HG02610 (cell line): ENCODE results near the gene TMEM52B.
"Not testable (repeated sequence)": the region's sequence is repeated elsewhere in the genome, so short reads cannot be mapped to it uniquely, and the experiment has no call there.

Experiments used
- ATAC-seq: cut with Tn5 transposase; IDR thresholded peaks from one replicate; pipeline ENCODE4 v1.9.1; 2021; ENCODE audit warnings: mild to moderate bottlenecking, moderate library complexity; ENCODE audit not compliant: unreplicated experiment

Gene TMEM52B

DNA sequence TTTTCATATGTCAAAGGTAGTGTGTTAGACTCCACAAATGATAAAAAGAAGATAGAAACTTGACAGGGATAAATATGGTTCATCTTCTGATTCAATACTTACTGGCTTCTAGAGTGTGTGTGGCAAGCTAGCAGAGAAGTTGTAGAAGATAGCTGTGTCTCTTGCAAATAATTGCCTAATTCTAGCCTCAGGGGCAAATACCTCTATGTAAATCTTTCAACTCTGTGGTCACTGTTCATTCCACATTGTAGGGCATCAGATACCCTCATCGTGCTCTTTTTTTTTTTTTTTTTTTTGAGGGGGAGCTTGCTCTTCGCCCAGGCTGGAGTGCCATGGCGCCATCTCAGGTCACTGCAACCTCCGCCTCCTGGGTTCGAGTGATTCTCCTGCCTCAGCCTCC lies 8.6 kb upstream of the TMEM52B start:
- ATAC-seq: no peak

DNA sequence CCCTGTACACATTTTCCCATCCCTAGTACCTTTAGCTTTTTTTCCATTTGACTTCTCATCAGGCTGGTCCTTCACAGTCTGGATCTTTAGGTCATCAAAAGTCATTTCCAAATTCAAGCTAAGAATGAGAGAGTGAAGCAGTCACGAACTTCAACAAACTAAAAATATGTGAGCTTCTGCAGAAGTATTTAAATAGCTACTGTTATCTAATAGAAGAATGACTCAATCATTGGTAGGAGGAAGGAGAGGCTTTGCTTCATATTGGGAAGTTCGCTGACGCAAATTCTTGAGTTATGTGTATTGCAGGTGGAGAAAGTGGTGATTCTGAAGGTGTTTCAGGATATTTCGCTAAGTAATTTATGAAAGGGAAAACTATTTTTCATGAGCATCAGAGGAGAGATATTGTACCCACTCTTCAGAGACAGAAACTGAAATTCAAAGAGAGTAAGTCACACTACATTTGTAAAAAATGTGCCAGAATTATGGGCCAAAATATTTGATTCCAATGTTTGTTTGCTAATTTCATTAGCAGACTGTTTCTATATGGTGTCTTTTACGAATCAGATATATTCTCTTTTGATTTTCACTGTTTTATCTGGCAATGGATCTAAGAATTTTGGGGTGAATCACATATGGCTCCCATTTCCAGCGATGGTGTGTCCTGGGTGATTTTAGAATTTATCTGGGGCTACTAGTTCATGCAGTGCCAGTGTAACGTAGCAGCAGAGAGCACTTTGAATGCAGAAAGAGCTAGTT lies 6.7 kb upstream of the TMEM52B start, which contains the start of gene OLR1:
Gene OLR1, minus strand, starts transcription at position 160 of the 756 bp plus-strand sequence. Its CDS starts 55 bp downstream, at position 105.
- no peak for ATAC-seq

DNA sequence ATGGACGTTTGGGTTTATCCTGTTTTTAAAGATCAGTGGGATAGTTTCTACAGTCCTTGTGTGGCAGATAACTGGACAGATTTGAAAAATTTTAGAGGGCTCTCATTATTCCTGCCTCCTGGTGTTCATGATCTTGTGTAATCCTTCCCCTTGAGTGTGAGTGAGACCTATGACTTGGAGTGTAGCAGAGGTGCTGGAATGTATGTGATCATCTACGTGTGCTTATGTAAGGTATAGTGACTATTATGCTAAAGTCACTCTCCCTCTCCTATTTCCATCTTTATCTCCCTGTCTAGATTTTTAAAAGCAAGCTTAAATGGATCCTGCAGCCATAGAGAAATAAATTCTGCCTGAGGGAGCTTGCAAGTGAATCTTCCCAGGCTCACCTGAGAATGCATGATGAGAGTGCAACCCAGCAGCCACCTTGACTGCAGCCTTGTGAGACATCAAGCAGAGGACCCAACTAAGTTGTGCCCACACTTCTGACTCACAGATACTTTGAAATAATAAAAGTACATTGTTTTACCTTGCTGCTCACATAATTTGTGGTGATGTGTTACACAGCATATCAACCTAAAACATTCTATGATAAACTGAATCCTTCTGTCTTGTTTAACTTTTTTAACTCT lies 3.7 kb upstream of the TMEM52B start:
- ATAC-seq: no peak

GRCh38 chr12:10175846-10176636 lies 2.8 kb upstream of the TMEM52B start:
- ATAC-seq: no peak

- ATAC-seq: no peak
These were observed 947 bp downstream of the TMEM52B start for GRCh38 chr12:10179776-10180181.

- ATAC-seq: no peak
These were observed 3.7 kb downstream of the TMEM52B start for GRCh38 chr12:10182354-10183049.

DNA sequence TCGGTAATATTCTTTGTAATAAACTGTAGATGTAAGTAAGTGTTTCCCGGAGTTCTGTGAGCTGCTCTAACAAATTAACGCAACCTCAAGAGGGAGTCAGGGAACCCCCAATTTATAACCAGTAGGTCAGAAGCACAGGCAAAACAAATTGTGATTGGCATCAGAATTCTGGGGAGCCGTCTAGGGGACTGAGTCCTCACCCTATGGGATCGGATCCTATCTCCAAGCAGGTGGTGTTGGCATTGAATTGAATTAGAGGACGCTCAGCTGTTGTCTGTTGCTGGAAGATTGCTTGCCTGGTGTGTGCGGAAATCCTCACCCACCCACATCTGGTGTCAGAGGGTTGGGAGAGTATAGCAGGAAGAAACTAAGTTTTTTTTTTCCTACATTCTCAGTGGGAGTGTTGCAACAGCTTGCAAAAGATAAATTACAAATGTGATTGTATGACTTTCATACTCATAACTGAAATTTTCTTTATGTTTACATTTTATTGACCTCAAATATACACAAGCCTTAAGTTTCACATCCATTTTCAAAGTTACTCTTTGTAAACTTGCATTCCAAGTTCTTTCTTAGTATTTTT lies 5.5 kb downstream of the TMEM52B start:
- no peak for ATAC-seq

GRCh38 chr12:10186299-10186698 lies 7.5 kb downstream of the TMEM52B start:
- no peak for ATAC-seq

GRCh38 chr12:10186958-10187357 lies 8.1 kb downstream of the TMEM52B start:
- not testable (repeated sequence) for ATAC-seq

GRCh38 chr12:10189653-10190052 lies 10.8 kb downstream of the TMEM52B start:
- no peak for ATAC-seq

- peak; percentile 97 for ATAC-seq
These were observed 11.9 kb downstream of the TMEM52B start for GRCh38 chr12:10190558-10191388.

DNA sequence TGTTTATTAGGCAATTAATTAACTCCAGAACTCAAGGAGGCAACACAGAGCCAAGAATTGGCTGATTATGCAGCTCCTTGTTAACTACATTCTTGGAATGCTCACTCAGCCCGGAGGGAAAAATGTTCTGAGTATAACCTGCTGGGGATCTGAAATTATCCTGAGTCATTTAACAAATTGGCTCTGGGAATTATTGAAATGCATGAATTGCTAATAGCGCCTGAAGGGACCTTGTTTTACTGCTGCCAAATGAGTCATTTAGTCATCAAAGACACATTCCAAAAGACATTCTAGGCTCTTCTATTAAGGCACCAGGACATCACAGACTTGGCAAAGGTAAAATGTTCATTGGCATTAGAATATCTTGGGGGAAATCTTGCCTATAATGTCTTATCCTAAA lies 13.0 kb downstream of the TMEM52B start:
- ATAC-seq: no peak

DNA sequence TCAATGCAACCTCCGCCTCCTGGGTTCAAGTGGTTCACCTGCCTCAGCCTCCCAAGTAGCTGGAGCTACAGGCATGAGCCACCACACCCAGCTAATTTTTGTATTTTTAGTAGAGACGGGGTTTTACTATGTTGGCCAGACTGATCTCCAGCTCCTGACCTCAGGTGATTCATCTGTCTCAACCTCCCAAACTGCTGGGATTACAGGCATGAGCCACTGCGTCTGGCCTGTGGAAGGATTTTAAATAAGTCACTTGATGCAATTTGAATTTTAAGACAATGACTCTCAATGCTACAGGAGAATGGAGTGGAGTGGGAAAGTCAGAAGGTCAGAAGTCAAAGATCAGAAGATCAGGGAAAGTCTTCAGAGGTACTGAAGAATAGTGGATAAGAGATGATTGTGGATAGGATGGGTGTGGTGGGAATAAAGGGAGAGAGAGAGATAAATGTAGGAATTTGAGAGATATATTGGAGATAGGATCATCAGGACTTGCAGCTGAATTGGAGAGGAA lies 15.4 kb downstream of the TMEM52B start:
- ATAC-seq: no peak

DNA sequence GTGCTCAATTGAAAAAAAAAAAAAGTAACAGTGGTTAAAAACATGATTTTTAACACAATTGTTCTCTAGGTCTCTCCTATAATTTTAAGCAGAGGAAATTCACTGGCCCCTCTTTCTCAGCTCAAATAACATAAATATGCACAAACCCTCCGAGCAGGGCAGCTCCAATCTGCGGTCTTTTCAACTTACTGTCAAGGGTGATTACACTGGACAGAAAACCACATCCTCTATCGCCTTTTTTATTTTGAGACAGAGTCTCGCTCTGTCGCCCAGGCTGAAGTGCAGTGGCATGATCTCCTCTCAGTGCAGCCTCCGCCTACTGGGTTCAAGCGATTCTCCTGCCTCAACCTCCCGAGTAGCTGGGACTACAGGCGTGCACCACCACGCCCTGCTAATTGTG lies 17.4 kb downstream of the TMEM52B start:
- ATAC-seq: peak; percentile 81

GRCh38 chr12:10197879-10198278 lies 19.0 kb downstream of the TMEM52B start:
- no peak for ATAC-seq

DNA sequence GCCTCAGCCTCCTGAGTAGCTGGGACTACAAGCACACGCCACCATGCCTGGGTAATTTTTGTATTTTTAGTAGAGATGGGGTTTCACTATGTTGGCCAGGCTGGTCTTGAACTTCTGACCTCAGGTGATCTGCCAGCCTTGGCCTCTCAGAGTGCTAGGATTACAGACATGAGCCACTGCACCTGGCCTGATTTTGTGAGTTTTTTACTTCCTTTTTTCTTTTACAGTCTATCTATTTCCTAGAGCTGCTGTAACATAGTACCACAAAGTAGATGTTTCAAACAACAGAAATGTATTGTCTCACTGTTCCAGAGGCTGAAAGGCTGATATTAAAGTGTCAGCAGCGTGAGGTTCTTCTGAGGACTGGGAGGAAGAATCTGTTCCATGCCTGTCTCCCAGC lies 25.7 kb downstream of the TMEM52B start:
- ATAC-seq: not testable (repeated sequence)

DNA sequence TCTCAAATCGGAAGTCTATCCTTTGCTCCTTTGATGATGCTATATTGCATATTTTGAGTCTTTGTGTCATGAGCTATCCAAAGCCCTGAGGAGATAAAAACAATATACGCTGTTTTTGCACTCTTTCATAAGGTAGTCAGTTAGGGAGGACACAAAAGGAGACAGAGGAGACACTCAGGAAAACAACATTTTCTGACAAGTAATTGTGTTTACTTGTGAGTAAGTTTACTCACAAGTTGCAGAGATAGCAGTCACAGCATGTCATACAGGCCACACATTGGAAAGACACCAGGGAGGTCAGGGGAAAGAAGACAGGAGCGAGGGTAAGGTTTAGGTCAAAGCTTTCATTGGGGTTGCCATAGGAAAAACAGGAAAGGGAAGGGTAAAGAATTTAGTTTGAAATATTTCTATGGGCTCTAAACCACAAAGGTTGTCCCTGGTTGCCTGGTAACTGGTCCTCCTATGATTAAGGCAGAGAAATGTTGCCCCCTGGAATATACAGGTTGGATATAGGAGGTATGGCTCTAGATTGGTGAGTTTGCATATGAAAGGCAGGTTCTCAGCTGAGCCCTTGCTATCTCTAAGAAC lies 26.5 kb downstream of the TMEM52B start:
- ATAC-seq: no peak

DNA sequence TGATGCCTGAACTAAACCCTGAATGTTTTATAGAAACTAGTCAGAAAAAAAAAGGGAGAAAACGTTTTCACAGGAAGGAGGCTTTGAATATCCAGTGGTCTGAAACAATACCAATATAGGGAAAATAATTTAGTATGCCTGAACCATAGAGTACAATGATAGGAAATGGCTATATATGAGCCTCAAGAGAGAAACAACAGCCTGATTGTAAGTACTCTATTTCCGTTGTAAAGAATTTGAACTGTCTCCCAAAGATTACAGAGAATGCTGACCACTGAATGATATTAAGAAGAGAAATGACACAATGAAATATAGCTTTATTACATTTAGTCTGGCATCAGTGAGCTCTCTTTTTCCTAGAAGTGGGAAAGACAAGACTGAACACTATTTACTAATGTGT lies 28.3 kb downstream of the TMEM52B start:
- ATAC-seq: no peak

DNA sequence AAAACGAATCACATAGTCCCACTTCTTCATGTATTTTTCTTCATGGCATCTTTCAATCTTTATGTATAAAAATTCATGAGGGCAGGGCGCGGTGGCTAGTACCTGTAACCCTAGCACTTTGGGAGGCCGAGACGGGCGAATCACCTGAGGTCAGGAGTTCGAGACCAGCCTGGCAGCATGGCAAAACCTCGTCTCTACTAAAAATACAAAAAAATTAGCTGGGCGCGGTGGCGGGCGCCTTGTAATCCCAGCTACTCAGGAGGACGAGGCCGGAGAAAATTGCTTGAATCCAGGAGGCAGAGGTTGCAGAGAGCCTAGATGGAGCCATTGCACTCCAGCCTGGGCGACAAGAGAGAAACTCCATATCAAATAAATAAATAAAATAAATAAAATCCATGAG lies 31.4 kb downstream of the TMEM52B start:
- ATAC-seq: no peak
